ENCODE data around the gene IFITM2.
A peak's percentile ranks its signal among the peaks of the same experiment; 100 is the strongest.

DNA sequence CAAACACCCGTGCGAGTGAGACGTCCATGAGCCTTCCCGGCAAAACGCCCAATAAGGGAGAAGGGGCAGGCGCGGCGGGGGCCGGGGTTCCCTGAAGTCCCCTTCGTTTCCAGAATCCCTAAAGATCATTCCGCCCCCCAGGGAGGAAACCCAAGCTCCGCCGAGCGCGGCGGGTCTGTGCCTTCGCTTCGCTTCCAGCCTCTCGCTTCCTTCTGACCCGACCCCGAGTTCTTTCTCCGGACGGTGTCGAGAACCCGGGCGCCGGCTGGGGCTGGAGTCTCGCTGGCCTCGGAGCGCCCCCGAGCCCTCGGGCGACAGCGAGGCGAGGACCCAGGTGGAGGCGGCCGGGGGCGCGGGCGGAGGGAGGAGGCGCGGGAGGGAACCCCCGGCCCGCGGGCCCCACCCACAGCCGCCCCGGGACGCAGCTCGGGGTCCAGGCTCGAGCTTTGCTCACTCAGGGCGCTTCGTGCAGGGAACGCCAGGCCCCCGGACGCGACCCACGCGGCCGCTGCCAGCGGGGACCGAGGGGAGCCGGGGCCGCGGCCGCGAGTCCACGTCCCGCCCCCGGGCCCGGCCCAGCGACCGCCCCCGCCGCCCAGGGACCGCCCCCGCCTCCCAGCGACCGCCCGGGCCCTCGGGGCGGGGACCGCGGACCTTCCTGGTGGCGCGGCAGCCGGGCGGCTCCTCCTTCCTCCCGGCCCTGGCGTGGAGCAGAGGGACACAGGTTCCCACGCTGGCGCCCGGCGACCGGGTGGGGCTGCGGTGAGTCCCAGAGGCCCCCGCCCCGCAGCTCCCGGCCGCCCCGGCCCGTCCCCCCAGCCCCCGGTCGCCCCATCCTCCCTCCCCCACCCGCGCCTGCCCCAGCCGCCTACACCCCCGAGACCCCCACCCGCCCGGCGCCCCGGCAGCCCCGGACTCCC lies 18.9 kb upstream of the IFITM2 start, which contains the start of gene PGGHG:
- TF ChIP-seq, protein P1, sequence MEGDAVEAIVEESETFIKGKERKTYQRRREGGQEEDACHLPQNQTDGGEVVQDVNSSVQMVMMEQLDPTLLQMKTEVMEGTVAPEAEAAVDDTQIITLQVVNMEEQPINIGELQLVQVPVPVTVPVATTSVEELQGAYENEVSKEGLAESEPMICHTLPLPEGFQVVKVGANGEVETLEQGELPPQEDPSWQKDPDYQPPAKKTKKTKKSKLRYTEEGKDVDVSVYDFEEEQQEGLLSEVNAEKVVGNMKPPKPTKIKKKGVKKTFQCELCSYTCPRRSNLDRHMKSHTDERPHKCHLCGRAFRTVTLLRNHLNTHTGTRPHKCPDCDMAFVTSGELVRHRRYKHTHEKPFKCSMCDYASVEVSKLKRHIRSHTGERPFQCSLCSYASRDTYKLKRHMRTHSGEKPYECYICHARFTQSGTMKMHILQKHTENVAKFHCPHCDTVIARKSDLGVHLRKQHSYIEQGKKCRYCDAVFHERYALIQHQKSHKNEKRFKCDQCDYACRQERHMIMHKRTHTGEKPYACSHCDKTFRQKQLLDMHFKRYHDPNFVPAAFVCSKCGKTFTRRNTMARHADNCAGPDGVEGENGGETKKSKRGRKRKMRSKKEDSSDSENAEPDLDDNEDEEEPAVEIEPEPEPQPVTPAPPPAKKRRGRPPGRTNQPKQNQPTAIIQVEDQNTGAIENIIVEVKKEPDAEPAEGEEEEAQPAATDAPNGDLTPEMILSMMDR (conservative IDR thresholded peaks at IDR 0.05; ENCODE audit: low read depth in 2 of 2) = no peak
- peak; percentile 79 for TF ChIP-seq EZH2 (IDR thresholded peaks at IDR 0.05; ENCODE audit: low read depth, unreplicated experiment)
- TF ChIP-seq, protein P2, sequence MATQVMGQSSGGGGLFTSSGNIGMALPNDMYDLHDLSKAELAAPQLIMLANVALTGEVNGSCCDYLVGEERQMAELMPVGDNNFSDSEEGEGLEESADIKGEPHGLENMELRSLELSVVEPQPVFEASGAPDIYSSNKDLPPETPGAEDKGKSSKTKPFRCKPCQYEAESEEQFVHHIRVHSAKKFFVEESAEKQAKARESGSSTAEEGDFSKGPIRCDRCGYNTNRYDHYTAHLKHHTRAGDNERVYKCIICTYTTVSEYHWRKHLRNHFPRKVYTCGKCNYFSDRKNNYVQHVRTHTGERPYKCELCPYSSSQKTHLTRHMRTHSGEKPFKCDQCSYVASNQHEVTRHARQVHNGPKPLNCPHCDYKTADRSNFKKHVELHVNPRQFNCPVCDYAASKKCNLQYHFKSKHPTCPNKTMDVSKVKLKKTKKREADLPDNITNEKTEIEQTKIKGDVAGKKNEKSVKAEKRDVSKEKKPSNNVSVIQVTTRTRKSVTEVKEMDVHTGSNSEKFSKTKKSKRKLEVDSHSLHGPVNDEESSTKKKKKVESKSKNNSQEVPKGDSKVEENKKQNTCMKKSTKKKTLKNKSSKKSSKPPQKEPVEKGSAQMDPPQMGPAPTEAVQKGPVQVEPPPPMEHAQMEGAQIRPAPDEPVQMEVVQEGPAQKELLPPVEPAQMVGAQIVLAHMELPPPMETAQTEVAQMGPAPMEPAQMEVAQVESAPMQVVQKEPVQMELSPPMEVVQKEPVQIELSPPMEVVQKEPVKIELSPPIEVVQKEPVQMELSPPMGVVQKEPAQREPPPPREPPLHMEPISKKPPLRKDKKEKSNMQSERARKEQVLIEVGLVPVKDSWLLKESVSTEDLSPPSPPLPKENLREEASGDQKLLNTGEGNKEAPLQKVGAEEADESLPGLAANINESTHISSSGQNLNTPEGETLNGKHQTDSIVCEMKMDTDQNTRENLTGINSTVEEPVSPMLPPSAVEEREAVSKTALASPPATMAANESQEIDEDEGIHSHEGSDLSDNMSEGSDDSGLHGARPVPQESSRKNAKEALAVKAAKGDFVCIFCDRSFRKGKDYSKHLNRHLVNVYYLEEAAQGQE (IDR thresholded peaks at IDR 0.05; ENCODE audit: unreplicated experiment) = no peak
- TF ChIP-seq POLR2AphosphoS5 (IDR thresholded peaks at IDR 0.05; ENCODE audit: low read depth) = no peak
- no peak for TF ChIP-seq ZNF331 (CRISPR knock-in tag; IDR thresholded peaks at IDR 0.05; ENCODE audit: low read depth)
- TF ChIP-seq JUNB (IDR thresholded peaks at IDR 0.05; ENCODE audit: unreplicated experiment) = no peak
- no peak for TF ChIP-seq NANOG (IDR thresholded peaks at IDR 0.05; ENCODE audit: borderline replicate concordance)
- TF ChIP-seq EZH2phosphoT487 (IDR thresholded peaks at IDR 0.05; ENCODE audit: unreplicated experiment) = peak; percentile 42
- TF ChIP-seq, protein P3, sequence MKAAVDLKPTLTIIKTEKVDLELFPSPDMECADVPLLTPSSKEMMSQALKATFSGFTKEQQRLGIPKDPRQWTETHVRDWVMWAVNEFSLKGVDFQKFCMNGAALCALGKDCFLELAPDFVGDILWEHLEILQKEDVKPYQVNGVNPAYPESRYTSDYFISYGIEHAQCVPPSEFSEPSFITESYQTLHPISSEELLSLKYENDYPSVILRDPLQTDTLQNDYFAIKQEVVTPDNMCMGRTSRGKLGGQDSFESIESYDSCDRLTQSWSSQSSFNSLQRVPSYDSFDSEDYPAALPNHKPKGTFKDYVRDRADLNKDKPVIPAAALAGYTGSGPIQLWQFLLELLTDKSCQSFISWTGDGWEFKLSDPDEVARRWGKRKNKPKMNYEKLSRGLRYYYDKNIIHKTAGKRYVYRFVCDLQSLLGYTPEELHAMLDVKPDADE (IDR thresholded peaks at IDR 0.05) = no peak
- TF ChIP-seq ZNF114 (CRISPR knock-in tag; IDR thresholded peaks at IDR 0.05) = no peak
- TF ChIP-seq CREB1 (CRISPR knock-in tag; IDR thresholded peaks at IDR 0.05; ENCODE audit: low read depth) = no peak
- no peak for TF ChIP-seq STAT1 (IDR thresholded peaks at IDR 0.05; ENCODE audit: unreplicated experiment)
- TF ChIP-seq, protein P4, sequence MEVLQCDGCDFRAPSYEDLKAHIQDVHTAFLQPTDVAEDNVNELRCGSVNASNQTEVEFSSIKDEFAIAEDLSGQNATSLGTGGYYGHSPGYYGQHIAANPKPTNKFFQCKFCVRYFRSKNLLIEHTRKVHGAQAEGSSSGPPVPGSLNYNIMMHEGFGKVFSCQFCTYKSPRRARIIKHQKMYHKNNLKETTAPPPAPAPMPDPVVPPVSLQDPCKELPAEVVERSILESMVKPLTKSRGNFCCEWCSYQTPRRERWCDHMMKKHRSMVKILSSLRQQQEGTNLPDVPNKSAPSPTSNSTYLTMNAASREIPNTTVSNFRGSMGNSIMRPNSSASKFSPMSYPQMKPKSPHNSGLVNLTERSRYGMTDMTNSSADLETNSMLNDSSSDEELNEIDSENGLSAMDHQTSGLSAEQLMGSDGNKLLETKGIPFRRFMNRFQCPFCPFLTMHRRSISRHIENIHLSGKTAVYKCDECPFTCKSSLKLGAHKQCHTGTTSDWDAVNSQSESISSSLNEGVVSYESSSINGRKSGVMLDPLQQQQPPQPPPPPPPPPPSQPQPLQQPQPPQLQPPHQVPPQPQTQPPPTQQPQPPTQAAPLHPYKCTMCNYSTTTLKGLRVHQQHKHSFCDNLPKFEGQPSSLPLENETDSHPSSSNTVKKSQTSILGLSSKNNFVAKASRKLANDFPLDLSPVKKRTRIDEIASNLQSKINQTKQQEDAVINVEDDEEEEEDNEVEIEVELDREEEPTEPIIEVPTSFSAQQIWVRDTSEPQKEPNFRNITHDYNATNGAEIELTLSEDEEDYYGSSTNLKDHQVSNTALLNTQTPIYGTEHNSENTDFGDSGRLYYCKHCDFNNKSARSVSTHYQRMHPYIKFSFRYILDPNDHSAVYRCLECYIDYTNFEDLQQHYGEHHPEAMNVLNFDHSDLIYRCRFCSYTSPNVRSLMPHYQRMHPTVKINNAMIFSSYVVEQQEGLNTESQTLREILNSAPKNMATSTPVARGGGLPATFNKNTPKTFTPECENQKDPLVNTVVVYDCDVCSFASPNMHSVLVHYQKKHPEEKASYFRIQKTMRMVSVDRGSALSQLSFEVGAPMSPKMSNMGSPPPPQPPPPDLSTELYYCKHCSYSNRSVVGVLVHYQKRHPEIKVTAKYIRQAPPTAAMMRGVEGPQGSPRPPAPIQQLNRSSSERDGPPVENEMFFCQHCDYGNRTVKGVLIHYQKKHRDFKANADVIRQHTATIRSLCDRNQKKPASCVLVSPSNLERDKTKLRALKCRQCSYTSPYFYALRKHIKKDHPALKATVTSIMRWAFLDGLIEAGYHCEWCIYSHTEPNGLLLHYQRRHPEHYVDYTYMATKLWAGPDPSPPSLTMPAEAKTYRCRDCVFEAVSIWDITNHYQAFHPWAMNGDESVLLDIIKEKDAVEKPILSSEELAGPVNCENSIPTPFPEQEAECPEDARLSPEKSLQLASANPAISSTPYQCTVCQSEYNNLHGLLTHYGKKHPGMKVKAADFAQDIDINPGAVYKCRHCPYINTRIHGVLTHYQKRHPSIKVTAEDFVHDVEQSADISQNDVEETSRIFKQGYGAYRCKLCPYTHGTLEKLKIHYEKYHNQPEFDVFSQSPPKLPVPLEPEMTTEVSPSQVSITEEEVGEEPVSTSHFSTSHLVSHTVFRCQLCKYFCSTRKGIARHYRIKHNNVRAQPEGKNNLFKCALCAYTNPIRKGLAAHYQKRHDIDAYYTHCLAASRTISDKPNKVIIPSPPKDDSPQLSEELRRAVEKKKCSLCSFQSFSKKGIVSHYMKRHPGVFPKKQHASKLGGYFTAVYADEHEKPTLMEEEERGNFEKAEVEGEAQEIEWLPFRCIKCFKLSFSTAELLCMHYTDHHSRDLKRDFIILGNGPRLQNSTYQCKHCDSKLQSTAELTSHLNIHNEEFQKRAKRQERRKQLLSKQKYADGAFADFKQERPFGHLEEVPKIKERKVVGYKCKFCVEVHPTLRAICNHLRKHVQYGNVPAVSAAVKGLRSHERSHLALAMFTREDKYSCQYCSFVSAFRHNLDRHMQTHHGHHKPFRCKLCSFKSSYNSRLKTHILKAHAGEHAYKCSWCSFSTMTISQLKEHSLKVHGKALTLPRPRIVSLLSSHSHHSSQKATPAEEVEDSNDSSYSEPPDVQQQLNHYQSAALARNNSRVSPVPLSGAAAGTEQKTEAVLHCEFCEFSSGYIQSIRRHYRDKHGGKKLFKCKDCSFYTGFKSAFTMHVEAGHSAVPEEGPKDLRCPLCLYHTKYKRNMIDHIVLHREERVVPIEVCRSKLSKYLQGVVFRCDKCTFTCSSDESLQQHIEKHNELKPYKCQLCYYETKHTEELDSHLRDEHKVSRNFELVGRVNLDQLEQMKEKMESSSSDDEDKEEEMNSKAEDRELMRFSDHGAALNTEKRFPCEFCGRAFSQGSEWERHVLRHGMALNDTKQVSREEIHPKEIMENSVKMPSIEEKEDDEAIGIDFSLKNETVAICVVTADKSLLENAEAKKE (CRISPR knock-in tag; IDR thresholded peaks at IDR 0.05) = no peak
